Measurements from ENCODE around the gene KLHDC4.

The KLHDC4 gene

DNA sequence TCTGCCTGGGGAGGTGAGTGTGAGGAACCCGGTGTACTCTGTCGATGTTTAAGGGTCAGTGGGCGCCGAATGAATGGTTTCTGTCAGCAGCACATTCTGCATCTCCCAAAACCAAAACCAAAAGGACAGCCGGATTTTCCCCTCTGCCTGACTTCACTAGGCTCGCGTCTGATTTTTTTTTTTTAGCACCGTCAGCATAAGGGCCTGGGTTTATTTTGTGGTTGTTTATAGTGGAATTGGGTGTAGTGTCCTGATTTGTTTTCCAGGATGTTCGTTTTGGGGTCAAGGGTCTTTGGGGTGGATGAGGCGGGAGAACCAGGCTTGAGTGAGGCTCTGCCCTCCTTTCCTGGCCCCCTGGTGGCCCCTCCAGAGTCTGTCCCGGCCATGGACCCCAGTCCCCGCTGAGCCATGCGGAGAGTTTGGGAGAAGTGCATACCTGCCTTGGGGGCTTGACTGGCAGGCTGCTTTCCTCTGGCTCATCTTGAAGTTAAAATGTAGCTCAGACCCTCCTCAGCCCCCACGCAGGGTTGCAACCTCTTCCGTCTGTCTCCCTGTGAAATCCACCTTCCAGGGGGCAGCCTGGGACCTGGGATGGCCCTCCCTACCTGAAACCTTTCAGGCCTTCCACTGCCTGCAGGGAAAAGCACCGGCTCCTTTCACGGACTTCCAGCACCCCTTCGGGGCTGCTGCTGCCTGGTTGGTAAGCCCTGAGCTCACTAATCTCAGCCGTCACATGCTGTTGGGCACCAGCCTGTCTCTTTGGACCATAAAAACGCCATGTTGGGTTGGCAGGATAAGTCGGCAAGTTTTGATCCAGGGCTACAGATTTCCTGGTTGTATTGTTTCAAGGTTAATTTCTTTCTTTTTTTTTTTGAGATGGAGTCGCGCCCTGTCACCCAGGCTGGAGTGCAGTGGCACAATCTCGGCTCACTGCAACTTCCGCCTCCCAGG lies 103.3 kb downstream of the KLHDC4 start:
- Histone ChIP-seq H3K27me3 (peaks cover 0 to 67% of the 10 kb centered on the region in 2 donors), H3K4me1 (no peaks in the 10 kb centered on the region), H3K9me3 (peaks cover 0 to 7% (median 6%) of the 10 kb centered on the region in 3 donors), H3K27ac (no peak overlapping the region), H3K4me3 (no peak overlapping the region), H3K36me3 (no peaks in the 10 kb centered on the region)
- intact Hi-C loops (cut with DNase I; ENCODE audit: low total_unique reads) = no loop called here
- DNase-seq = no peak
- TF ChIP-seq, protein P1, sequence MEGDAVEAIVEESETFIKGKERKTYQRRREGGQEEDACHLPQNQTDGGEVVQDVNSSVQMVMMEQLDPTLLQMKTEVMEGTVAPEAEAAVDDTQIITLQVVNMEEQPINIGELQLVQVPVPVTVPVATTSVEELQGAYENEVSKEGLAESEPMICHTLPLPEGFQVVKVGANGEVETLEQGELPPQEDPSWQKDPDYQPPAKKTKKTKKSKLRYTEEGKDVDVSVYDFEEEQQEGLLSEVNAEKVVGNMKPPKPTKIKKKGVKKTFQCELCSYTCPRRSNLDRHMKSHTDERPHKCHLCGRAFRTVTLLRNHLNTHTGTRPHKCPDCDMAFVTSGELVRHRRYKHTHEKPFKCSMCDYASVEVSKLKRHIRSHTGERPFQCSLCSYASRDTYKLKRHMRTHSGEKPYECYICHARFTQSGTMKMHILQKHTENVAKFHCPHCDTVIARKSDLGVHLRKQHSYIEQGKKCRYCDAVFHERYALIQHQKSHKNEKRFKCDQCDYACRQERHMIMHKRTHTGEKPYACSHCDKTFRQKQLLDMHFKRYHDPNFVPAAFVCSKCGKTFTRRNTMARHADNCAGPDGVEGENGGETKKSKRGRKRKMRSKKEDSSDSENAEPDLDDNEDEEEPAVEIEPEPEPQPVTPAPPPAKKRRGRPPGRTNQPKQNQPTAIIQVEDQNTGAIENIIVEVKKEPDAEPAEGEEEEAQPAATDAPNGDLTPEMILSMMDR (IDR thresholded peaks at IDR 0.05) = no peak

DNA sequence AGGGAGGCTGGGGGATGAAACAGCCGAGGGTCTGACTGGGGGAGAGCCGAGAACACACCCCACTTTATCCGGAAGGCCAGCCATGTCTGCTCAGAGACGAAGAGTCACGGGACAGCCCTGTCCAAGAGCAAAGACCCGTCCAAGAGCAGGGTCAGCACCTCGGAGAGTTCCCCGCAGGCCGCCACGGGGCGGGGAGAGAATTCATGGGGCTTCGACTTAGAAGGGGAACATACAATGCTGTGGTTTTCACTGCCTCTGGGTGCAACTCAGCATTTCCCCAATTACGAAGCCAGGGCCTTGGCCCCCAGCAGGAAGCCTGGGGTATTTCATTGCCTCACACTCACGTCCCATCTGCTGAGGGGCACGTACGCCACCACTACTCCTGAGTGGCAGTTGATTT lies 104.2 kb downstream of the KLHDC4 start:
- no peaks in the 10 kb centered on the region for H3K36me3 ChIP-seq
- H3K9me3 ChIP-seq = peaks cover 0 to 9% (median 7%) of the 10 kb centered on the region in 3 donors
- H3K27me3 ChIP-seq = peaks cover 0 to 64% of the 10 kb centered on the region in 2 donors
- no peaks in the 10 kb centered on the region for H3K4me1 ChIP-seq
- H3K4me3 ChIP-seq = no peak overlapping the region
- H3K27ac ChIP-seq = no peak overlapping the region
- intact Hi-C loops (cut with DNase I; ENCODE audit: low total_unique reads) = no loop called here
- DNase-seq = no peak
- TF ChIP-seq, protein P1 (IDR thresholded peaks at IDR 0.05) = no peak

DNA sequence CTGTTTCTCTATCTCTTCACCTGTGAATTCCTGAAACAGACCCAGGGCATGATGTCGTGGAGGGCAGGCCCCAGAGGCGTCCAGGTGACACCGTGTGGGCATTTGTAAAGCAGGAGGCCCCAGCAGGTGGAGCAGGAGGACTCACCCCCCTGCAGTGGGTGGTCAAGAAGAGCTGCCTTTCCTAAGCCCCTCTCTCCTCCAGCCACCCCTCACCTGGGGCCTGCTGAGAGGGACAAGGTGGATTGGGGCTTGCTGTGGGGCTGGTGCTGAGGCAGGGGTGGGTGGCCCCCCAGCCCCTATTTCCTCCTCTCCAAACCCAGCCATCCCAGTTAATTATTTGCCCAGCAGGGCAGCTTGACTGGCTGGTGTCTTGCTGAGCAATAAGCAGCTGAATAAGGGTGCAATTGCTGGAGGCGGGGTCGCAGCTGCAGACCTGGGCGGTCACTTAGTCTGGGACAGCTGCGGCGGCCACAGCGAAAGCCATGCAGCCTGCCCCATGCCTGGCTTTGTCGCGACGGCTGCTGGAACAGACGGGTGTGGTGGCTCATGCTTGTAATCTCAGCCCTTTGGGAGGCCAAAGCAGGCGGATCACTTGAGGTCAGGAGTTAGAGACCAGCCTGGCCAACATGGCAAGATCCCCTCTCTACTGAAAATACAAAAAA lies 107.1 kb downstream of the KLHDC4 start:
- DNase-seq = no peak
- Histone ChIP-seq H3K36me3 (no peaks in the 10 kb centered on the region), H3K9me3 (peaks cover 0 to 9% (median 7%) of the 10 kb centered on the region in 3 donors), H3K4me1 (no peaks in the 10 kb centered on the region), H3K27me3 (peaks cover 0 to 75% of the 10 kb centered on the region in 2 donors), H3K4me3 (no peak overlapping the region), H3K27ac (no peak overlapping the region)
- intact Hi-C loops (cut with DNase I; ENCODE audit: low total_unique reads) = no loop called here
- TF ChIP-seq, protein P1 (IDR thresholded peaks at IDR 0.05) = no peak
